ENCODE measurements around the gene NKTR.

- TF ChIP-seq CTCF (conservative IDR thresholded peaks at IDR 0.05) = no peak
- TF ChIP-seq EZH2 (IDR thresholded peaks at IDR 0.05; ENCODE audit: low read depth) = no peak
Observed at GRCh38 chr3:42686832-42687650, 86.6 kb downstream of the NKTR start.
